GM21381 (cell line): ENCODE results near the gene CDA.
A peak's percentile ranks its signal among the peaks of the same experiment; 100 is the strongest.

Experiments
- ATAC-seq: cut with Tn5 transposase; IDR thresholded peaks from one replicate; pipeline ENCODE4 v1.9.1; 2021; ENCODE audit warnings: mild to moderate bottlenecking, moderate library complexity; ENCODE audit not compliant: unreplicated experiment

The CDA gene

GRCh38 chr1:20615946-20616846 lies 27.3 kb downstream of the CDA start:
- ATAC-seq: no peak

- no peak for ATAC-seq
Observed at GRCh38 chr1:20616847-20617487, 28.1 kb downstream of the CDA start.

GRCh38 chr1:20618550-20618949 lies 29.7 kb downstream of the CDA start:
- ATAC-seq: no peak

- ATAC-seq: no peak
Observed at GRCh38 chr1:20619999-20620398, 31.1 kb downstream of the CDA start.

DNA sequence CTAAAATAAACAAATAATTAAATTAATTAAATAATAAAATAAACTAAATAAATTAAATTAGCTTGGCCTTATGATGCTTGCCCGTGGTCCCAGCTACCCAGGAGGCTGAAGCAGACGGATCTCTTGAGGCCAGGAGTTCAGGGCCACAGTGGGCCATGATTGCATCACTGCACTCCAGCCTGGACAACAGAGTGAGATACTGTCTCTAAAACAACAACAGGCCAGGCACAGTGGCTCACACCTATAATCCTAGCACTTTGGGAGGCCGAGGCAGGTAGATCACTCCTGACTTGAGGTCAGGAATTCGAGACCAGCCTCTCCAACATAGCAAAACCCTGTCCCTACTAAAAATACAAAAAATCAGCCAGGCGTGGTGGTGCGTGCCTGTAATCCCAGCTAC lies 32.1 kb downstream of the CDA start:
- no peak for ATAC-seq

DNA sequence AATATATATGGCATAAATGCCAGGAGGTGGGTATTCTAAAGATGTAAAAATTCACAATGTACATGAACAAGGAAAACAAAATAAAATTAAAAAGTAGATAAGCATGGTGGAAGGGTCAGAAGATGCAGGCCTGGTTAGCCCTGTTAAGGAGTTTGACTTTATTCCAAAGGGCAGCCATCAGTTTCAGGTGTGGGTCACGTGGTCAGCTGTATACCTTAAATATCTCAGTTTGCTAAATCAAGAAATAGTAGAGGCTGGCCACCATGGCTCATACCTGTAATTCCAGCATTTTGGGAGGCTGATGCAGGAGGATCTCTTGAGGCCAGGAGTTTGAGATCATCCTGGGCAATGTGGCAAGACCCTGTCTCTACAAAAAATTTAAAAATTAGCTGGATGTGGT lies 35.8 kb downstream of the CDA start:
- ATAC-seq: no peak

GRCh38 chr1:20625176-20626097 lies 36.5 kb downstream of the CDA start:
- ATAC-seq: no peak

GRCh38 chr1:20626098-20626427 lies 37.2 kb downstream of the CDA start:
- ATAC-seq: no peak

GRCh38 chr1:20626524-20626923 lies 37.6 kb downstream of the CDA start:
- ATAC-seq: no peak

- ATAC-seq: no peak
Observed at GRCh38 chr1:20630729-20631128, 41.8 kb downstream of the CDA start.

- no peak for ATAC-seq
Observed at GRCh38 chr1:20632386-20632785, 43.5 kb downstream of the CDA start.

- peak; percentile 71 for ATAC-seq
Observed at GRCh38 chr1:20633190-20634064, 44.5 kb downstream of the CDA start, which contains the start of gene PINK1. Gene PINK1, plus strand, starts transcription at chr1:20633458. Its CDS starts 91 bp downstream, at chr1:20633549.

DNA sequence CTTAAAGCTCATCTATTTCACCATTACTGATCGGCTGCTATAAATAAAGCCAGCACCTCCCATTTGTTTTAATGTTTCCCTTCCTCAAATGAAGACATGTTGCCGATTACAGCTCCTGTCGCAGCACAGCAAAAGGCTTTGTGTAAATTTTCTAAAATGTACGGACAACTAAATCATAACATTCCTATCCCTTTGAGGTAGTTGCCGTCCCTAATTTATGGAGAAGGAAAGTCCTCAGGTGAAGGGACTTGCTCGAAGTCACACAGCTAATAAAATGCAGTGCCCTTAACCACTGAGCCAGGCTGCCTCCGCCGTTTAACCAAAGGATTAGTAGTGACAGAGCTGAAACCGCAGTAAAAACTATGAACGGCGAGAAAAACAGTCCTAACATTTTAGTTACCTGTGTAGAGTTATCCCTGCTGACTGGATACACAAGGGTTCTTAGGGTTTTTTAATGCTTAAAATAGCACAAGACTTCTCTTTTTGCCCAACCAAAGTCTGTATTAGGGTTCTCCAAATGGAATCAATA lies 45.2 kb downstream of the CDA start:
- ATAC-seq: no peak

DNA sequence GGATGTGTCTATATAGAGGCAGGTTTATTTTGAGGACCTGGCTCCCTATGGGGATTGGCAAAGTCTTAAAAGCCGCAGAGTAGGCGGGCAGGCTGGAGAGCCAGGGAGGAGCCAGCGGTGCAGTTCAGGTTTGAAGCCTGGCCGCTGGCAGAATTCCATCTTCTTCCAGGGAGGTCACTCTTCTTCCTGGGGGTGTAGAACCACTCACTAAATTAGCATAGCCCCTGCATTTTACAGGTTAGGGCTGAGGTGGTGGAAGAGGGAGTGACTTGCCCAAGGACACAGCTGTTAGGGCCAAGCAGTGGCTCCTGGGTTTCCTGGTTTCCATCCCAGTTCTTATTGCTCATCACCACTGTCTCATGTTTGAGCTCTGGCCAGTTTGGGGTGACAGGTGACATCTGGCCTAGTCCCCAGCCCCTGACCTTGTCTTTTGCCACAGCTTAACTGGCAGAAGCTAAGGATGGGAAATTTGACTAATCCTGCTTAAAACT lies 45.7 kb downstream of the CDA start:
- ATAC-seq: no peak

- ATAC-seq: no peak
Observed at GRCh38 chr1:20636785-20637347, 48.0 kb downstream of the CDA start.

- ATAC-seq: no peak
Observed at GRCh38 chr1:20640183-20640597, 51.3 kb downstream of the CDA start.

DNA sequence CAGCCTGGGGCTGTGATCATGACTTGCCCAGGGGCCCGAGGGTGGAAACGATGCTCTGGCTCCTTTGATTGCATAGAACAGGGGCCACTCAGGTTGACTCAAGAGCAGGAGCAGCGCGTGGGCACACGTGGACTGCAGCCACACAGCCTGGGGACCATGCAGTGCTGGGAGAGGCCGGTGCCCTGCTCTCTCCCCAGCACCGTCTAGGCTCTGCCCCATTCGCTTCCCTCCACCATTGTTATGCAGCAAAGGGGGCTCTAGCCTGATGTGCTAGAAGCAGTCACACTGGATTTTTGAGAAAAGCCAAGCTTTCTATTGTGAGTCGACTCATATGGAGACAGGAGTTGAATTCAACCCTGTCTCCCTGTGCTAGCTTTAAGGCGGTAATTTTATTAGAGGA lies 53.1 kb downstream of the CDA start:
- ATAC-seq: no peak

DNA sequence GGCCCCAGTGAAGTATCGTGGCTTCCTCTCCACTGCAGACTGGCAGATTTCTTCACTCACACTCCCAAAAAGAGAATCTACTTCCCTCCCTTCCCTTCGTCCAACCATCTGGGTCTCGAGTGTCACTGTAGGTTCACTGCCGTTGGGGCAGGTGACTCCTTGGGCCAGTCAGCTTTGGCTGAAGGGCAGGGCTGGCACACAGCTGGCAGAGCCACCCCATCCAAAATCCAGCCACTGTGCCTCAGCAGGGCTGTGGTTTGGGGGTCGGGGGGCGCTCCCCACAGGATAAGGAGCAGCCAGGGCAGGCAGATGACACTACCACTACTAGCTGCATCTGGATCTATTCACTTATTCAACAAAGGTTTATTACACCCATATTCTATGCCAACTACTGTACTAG lies 54.2 kb downstream of the CDA start:
- no peak for ATAC-seq

DNA sequence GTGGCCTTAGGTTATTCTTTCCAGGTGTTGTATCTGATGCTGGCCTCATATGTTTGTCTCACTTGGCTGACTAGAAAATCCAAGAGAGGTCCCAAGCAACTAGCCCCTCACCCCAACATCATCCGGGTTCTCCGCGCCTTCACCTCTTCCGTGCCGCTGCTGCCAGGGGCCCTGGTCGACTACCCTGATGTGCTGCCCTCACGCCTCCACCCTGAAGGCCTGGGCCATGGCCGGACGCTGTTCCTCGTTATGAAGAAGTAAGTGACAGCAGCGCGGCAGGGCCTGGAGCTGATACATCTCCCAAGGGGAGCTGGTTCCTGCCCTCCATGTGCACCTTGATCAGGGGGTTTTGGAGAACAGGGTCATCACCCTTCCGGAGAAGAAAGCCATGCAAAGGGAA lies 55.5 kb downstream of the CDA start:
- no peak for ATAC-seq

- ATAC-seq: no peak
Observed at GRCh38 chr1:20645414-20645813, 56.5 kb downstream of the CDA start.
